Prostate gland (tissue), 2 donors: ENCODE measurements around the gene NHERF2. TPM values are rescaled to one million over a fixed set of nuclear protein-coding genes. Genes with fewer than 3 reads are reported as not detected.

Experiments used
- DNase-seq: peaks from one replicate; pipeline ENCODE4 v3.0.0-alpha.2; 2019; ENCODE audit warnings: low spot score
- H3K27ac ChIP-seq, 2 donors: fragments of 200-600 bp; sonication (generic); 2 replicates each; pipeline ENCODE4 v1.5.1; 2017 to 2019
- H3K27me3 ChIP-seq: fragments of 200-600 bp; sonication (generic); replicated peaks from 2 replicates; pipeline ENCODE4 v1.5.1; 2019; ENCODE audit not compliant: insufficient read depth
- H3K36me3 ChIP-seq, 2 donors: fragments of 200-600 bp; sonication (generic); 1 replicate in 1 of 2; 2 replicates in 1 of 2; pipeline versions ENCODE4 v1.5.1 to v1.8.1; 2017 to 2019
- H3K4me1 ChIP-seq: fragments of 200-600 bp; sonication (generic); replicated peaks from 2 replicates; pipeline ENCODE4 v1.5.1; 2019
- H3K4me3 ChIP-seq, 2 donors: fragments of 200-600 bp; sonication (generic); 2 replicates each; pipeline ENCODE4 v1.5.1; 2017 to 2019
- H3K9me3 ChIP-seq: fragments of 200-600 bp; sonication (generic); 2 replicates; pipeline ENCODE4 v1.5.1; 2017
- POLR2A ChIP-seq: fragments of 450-650 bp; IDR thresholded peaks from one replicate; pipeline ENCODE4 v1.6.1; 2016; ENCODE audit warnings: antibody characterized with exemption, mild to moderate bottlenecking
- POLR2AphosphoS5 ChIP-seq: sonication (generic); formaldehyde crosslinking; IDR thresholded peaks from one replicate; pipeline ENCODE4 v1.6.1; 2017; ENCODE audit warnings: antibody characterized with exemption
- WGBS: methylation state at CpG from one replicate; pipeline ENCODE4 v1.1.5; 2018; 5-methylcytosine and 5-hydroxymethylcytosine counted together
- intact Hi-C: fragments of 100-400 bp; cut with DNase I; formaldehyde crosslinking; loops from one replicate; pipeline ENCODE4 v1.14.2; 2022
- total RNA-seq, 2 donors: library from RNA; depleted of rRNA; stranded (reverse); fragments of >200 nt; gene quantifications; one replicate each; pipeline ENCODE4 v1.1.0, GENCODE V29; 2016
- TF ChIP-seq, protein P1 (sequence below), 4 experiments: fragments of 200-600 bp in 2 of 4; fragments of 450-650 bp in 2 of 4; sonication (generic) in 2 of 4; IDR thresholded peaks; 1 replicate in 3 of 4; 2 replicates in 1 of 4; pipeline ENCODE4 v1.5.1; 2016 to 2019; ENCODE audit warnings: antibody characterized with exemption in 4 of 4, mild to moderate bottlenecking in 2 of 4, moderate library complexity in 2 of 4

NHERF2 gene
- total RNA-seq, 2 donors from 2014 or later, result 118 to 170 TPM

- Histone ChIP-seq H3K27ac (no peak overlapping the region), H3K27me3 (no peaks in the 10 kb centered on the region), H3K36me3 (peaks cover 0 to 19% of the 10 kb centered on the region in 2 donors), H3K9me3 (no peaks in the 10 kb centered on the region), H3K4me1 (no peaks in the 10 kb centered on the region), H3K4me3 (no peak overlapping the region)
- intact Hi-C loops, result no loop called here
- WGBS, result 95% methylated on average over 24 of the region's 24 CpGs
- DNase-seq, result no peak
- TF ChIP-seq, protein P1, sequence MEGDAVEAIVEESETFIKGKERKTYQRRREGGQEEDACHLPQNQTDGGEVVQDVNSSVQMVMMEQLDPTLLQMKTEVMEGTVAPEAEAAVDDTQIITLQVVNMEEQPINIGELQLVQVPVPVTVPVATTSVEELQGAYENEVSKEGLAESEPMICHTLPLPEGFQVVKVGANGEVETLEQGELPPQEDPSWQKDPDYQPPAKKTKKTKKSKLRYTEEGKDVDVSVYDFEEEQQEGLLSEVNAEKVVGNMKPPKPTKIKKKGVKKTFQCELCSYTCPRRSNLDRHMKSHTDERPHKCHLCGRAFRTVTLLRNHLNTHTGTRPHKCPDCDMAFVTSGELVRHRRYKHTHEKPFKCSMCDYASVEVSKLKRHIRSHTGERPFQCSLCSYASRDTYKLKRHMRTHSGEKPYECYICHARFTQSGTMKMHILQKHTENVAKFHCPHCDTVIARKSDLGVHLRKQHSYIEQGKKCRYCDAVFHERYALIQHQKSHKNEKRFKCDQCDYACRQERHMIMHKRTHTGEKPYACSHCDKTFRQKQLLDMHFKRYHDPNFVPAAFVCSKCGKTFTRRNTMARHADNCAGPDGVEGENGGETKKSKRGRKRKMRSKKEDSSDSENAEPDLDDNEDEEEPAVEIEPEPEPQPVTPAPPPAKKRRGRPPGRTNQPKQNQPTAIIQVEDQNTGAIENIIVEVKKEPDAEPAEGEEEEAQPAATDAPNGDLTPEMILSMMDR (IDR thresholded peaks at IDR 0.05), result no peak
- no peak for TF ChIP-seq POLR2A
- TF ChIP-seq POLR2AphosphoS5, result no peak
These were observed 48.9 kb downstream of the NHERF2 start for GRCh38 chr16:2075631-2076030.

- Histone ChIP-seq H3K36me3 (peaks cover 0 to 19% of the 10 kb centered on the region in 2 donors), H3K27ac (no peak overlapping the region), H3K9me3 (no peaks in the 10 kb centered on the region), H3K4me1 (no peaks in the 10 kb centered on the region), H3K27me3 (no peaks in the 10 kb centered on the region), H3K4me3 (no peak overlapping the region)
- TF ChIP-seq, protein P1 (IDR thresholded peaks at IDR 0.05), result no peak
- TF ChIP-seq POLR2A (no peak), POLR2AphosphoS5 (no peak)
- no peak for DNase-seq
- WGBS, result 90% methylated on average over 21 of the region's 28 CpGs
- intact Hi-C loops, result no loop called here
These were observed 49.6 kb downstream of the NHERF2 start for GRCh38 chr16:2076072-2076865.

GRCh38 chr16:2077016-2077415 is 50.3 kb downstream of the NHERF2 start:
- intact Hi-C loops, result no loop called here
- Histone ChIP-seq H3K27ac (no peak overlapping the region), H3K36me3 (peaks cover 0 to 19% of the 10 kb centered on the region in 2 donors), H3K4me1 (peaks cover 6% of the 10 kb centered on the region), H3K9me3 (no peaks in the 10 kb centered on the region), H3K4me3 (no peak overlapping the region), H3K27me3 (no peaks in the 10 kb centered on the region)
- 84% methylated on average over 17 of the region's 17 CpGs for WGBS
- DNase-seq, result no peak
- TF ChIP-seq POLR2A (no peak), POLR2AphosphoS5 (no peak)
- TF ChIP-seq, protein P1 (IDR thresholded peaks at IDR 0.05), result no peak

DNA sequence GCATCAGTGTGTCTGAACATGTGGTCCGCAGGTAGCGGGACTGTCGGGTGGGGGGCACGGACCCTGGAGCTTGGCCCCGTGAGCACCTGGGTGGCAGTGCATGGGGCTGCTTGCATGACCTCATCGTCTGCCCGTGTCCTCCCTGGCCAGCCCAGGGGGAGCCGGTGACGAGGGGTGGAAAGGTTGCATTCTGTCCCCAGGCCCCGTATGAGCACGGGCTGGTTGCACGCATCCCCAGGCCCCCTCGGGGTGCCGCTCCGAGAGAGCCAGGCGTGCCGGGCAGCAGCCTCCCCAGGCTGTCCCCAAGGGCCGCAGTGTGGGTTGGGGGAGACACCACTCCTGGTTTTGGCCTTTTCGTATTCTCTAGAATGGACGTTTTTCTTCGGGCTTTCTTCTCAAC is 51.0 kb downstream of the NHERF2 start:
- Histone ChIP-seq H3K4me3 (no peak overlapping the region), H3K36me3 (peaks cover 0 to 19% of the 10 kb centered on the region in 2 donors), H3K27ac (no peak overlapping the region), H3K9me3 (no peaks in the 10 kb centered on the region), H3K4me1 (peaks cover 13% of the 10 kb centered on the region), H3K27me3 (no peaks in the 10 kb centered on the region)
- no peak for TF ChIP-seq POLR2A
- TF ChIP-seq, protein P1 (IDR thresholded peaks at IDR 0.05), result no peak
- no peak for TF ChIP-seq POLR2AphosphoS5
- DNase-seq, result no peak
- WGBS, result 95% methylated on average over 21 of the region's 21 CpGs
- intact Hi-C loops, result no loop called here

- intact Hi-C loops, result no loop called here
- no peak overlapping the region for H3K4me3 ChIP-seq
- no peak overlapping the region for H3K27ac ChIP-seq
- TF ChIP-seq, protein P1 (IDR thresholded peaks at IDR 0.05), result no peak
- no peak for TF ChIP-seq POLR2AphosphoS5
- no peak for TF ChIP-seq POLR2A
- no peak for DNase-seq
- WGBS, result 95% methylated on average over 7 of the region's 7 CpGs
- H3K36me3 ChIP-seq, result peaks cover 0 to 19% of the 10 kb centered on the region in 2 donors
- peaks cover 14% of the 10 kb centered on the region for H3K4me1 ChIP-seq
- H3K27me3 ChIP-seq, result no peaks in the 10 kb centered on the region
- H3K9me3 ChIP-seq, result no peaks in the 10 kb centered on the region
These were observed 51.4 kb downstream of the NHERF2 start for GRCh38 chr16:2078096-2078495.
